HG02588 (cell line): Measurements from ENCODE around the gene TAF4.

Source experiments
- ATAC-seq: cut with Tn5 transposase; IDR thresholded peaks from one replicate; pipeline ENCODE4 v1.9.1; 2021; ENCODE audit warnings: mild to moderate bottlenecking, moderate library complexity; ENCODE audit not compliant: unreplicated experiment

Gene TAF4

DNA sequence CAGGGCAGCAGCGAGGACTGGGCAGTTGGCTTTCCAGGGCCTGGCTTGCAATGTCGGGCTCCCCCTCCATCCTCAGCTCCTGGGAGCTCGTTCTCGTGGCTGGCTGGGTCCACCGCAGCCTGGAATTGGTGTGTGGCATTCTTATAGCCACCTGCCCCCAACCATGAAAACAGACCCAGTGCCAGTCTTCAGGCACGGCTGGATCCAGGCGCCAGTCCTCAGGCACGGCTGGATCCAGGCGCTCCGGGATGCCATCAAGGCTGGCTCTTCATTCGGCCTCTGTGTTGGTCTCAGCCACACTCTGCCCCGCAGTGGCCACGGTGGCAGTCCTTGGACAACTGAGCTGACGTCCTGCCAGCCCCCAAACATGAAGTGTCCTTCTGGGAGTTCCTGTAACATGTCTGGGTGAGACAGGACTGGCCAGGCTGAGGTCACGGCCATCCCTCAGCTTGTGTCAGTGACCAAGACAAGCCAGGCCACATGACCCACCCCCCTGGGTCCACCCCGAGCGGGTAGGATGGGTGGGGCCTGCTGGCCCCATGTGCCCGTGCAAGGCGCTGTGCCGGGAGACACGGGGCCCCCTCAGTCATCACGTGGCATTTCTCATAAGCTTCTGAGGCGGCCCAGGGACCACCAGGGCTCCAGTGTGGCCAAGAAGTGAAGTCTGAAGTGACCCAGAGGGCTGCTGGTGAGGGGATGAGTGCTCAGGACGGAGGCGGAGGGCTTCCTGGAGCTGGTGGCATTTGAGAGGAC, 99.0 kb downstream of the TAF4 start:
- no peak for ATAC-seq

DNA sequence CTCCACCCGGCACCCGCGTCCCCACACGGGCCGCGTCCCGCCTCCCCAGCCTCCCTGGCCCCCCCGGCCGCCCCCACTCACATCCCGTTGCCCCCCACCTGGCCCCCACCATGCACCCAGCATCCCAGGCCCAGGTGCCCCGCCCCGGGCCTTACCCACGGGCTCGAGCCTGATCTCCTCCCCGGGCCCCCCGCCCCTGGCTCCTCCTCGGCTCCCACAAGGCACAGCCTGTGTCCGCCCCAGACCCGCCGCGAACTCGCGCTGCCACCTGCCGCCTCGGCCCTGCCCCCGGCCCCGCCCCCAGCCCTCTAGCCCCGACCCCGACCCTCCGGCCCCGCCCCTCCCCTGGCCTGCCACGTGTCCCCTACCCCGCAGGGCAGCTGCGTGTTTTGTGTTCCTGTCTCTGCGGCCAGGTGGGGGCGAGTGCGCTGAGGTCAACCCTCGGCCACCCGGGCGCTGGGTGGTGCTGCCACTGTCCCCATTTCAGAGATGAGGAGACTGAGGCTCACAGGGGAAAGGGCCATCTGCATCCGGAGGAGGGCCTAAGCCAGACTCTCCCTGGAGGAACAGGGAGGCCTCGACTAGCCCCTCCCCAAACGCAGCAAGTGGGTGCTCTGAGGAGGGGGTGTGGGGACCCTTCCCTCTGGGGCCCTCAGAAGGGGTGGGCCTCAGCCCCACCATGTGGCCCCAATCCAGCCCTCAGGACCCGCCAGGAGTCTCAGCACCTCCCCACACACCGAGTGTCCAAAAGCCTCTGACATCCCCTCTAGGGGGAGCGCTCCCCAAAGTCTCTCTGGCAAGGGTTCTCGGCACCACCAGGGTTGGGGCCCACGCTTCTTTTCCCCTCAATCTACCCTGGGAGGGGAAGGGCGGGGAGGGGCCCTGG, 99.8 kb downstream of the TAF4 start:
- ATAC-seq: no peak

DNA sequence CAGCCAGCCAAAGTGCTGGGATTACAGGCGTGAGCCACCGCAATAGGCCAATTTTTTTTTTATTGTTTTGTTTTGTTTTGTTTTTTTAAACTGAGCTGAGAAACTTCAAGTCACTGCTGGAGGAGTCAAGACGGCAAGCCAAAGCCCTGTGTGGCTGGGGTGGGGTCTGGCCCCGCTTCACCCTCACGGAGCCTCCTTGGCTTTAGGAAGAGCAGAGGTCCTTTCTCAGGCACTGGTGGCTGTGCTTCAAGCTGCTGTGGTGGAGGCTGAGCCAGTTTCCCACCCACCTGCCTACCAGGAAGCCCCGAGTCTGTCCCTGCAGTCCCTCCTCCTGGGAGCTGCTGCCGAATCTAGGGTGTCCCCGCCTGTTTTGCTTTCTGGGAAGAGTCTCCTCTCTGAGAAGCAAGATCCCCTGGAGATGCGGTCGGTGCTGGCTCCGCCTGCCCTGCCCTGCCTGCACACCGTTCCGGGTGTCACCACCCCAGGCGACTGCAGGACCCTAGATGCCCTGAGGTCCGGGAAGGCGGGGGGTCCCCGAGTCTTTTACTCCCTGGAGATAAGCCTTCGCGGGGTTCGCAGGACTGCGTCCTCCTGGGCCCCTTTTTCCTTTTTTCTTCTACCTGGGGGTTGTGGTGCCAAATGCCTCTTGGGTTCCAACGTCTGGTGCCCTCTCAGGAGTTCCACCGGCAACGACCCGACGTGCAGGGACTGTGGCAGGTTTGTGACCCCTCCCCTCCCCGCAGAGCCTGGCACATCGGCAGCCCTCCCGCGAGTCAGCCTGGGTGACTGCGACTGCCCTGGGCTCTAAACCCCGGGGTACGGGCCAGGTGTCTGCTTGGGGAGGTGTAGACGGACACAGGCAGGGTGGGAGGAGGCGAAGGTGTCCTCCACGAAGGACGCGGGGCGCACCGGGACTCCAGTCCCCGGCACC, 100.7 kb downstream of the TAF4 start:
- ATAC-seq: no peak

GRCh38 chr20:61963885-61964674, 101.6 kb downstream of the TAF4 start:
- no peak for ATAC-seq

DNA sequence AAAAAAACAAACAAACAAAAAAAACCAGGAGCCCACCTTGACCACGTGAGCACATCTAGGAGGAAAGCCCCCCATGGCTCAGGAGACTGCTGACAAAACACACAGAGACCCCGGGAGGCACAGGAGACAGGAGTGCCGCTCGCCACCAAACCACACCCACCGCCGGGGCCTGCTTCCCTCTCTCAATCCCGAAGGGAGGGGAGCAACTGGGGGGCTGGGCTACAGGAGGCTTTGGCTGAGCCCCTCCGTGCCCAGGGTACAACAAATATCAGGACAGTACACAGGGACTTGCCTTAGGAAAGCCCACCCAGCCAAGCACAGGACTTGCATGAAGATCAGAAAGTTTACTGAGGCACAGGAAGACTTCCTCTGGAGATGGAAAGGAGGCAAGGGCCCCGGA, 102.5 kb downstream of the TAF4 start:
- no peak for ATAC-seq

DNA sequence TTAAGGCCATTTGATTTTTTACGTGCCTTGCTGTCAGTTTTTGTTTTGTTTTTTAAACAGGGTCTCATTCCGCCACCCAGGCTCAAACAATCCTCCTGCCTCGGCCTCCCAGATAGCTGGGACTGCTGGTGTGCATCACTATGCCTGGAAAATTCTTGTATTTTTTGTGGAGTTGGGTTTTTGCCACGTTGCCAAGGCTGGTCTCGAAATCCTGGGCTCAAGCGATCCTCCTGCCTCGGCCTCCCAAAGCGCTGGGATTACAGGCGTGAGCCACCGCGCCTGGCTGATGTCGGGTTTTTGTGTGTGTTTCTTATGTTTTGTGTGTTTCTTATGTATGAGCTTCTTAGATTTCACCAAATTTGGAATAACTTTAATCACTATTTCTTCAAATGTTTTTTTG, 104.8 kb downstream of the TAF4 start:
- ATAC-seq: no peak

DNA sequence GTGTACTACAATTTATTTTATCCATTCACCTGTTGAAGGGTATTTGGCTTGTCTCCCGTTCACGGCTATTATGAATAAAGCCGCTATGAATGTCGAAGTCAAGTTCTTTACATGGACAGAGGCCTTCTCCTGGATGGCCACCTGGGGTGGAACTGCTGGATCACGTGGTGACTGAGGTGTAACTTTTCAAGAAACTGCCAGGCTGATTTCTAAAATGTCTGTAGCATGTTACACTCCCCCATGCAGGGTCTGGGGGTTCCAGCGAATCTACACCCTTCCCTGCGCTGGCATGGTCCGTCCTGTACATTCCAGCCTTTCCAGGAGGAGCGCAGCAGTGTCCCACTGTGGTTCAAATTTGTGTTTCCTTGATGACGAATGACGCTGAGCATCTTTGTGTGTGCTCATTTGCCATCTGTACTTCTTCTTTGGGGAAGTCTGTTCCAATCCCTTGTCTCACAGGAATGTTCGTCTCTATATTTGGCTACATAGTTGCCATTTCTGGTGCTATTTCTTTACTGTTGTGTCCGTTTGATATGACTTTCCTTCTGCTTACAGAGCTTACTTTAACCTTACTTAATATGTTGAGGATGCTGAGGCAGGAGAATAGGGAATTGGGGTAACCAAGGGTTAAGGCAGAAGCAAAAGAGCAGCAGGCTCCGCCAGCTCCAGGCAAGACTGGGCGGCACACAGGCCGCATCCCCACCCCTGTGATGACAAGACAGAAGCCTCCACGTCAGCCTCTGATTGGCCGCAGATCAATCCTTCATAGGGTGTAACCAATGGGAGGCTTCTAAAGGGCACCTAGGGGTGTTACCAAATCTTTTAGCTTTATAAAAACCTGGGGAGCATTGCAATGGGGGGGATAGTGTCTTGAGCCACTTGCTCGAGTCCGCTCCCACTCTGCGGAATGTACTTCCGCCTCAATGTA, 106.6 kb downstream of the TAF4 start:
- ATAC-seq: no peak

DNA sequence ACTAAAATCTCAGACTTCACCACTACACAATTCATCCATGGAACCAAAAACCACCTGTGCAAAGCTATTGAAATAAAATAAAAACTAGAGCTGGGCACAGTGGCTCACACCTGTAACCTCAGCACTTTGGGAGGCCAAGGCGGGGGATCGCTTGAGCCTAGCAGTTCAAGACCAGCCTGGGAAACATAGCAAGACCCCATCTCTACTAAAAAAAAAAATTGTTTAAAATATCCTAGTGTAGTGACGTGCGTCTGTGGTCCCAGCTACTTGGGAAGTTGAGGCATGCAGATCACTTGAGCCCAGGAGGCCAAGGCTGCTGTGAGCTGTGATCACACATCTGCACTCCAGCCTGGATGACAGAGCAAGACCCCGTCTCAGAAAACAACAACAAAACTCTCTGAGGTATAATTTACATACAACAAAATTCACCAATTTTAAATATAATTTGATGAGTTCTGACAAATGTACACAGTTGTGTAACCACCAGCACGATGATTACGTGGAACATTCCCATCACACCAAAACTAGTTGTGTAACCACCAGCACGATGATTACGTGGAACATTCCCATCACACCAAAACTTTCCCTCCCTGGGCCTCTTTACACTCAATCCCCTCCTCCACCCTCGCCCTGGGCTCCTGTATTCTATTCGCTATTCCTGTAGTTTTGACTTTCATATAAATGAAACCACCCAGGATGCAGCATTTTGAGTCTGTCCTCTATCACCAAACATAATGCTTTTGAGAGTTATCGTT, 107.5 kb downstream of the TAF4 start:
- ATAC-seq: no peak

GRCh38 chr20:61956396-61957342, 109.0 kb downstream of the TAF4 start:
- ATAC-seq: no peak

DNA sequence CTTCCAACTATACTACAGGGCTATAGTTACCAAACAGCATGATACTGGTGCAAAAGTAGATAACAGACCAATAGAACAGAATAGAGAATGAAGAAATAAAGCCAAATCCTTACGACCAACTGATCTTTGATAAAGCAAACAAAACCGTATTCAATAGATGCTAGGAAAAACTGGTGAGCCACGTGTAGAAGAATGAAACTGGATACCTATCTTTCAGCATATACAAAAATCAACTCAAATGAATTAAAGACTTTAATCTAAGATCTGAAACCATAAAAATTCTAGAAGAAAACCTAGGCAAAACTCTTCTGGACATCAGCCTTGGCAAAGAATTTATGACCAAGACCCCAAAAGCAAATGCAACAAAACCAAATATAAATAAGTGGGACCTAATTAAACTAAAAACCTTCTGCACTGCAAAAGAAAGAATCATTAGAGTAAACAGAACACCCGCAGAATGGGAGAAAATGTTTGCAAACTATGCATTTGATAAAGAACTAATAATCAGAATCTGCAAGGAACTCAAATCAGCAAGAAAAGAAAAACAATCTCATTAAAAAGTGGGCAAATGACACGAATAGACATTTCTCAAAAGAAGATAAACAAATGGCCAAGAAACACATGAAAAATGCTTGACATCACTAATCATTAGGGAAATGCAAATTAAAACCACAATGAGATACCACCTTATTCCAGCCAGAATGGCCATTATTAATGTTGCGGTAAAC, 109.8 kb downstream of the TAF4 start:
- no peak for ATAC-seq

- no peak for ATAC-seq
These were observed 111.2 kb downstream of the TAF4 start for GRCh38 chr20:61954276-61955021.

DNA sequence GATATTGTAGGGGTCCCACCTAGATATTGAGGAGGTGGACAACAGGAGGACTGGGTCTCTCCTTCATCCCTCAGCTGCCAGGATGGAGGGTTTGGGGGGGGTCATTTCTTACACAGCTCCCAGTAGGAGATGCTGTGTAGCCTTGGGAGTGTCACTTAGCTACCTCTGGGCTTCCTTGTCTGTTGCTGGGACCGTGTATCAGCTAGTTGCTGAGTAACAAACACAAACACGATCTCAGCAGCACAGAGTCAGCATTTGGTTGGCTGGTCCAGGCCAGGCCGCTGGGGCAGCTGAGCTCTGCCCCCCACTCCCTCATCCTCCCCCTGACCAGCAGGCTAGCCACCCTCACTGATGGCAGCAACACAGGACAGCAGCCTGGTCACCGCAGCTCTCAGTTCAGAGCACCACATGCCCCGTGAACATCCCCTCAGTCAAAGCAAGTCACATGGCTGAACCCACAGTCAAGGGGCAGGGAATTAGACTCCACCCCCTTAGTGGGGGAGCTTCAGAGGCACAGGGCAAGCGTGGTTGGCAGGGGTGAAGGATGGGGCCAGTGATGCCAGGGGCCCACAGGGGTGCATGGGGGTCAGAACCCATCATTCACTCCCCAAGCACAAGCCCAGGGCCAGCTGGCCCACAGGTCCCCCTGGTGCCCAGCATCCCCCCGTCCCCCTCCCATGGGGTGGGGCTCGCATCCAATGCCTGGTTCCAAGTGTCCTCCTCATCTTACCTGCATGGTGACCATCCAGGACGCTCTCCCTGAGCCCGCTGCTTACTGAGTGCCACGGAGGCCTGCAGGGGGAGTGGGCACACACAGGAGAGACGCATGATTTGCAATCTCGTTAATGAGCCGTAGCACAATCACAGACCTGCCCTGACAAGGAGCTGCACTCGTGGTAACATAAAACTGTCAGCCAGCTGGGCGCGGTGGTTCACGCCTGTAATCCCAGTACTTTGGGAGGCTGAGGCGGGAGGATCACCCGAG, 112.4 kb downstream of the TAF4 start:
- no peak for ATAC-seq

DNA sequence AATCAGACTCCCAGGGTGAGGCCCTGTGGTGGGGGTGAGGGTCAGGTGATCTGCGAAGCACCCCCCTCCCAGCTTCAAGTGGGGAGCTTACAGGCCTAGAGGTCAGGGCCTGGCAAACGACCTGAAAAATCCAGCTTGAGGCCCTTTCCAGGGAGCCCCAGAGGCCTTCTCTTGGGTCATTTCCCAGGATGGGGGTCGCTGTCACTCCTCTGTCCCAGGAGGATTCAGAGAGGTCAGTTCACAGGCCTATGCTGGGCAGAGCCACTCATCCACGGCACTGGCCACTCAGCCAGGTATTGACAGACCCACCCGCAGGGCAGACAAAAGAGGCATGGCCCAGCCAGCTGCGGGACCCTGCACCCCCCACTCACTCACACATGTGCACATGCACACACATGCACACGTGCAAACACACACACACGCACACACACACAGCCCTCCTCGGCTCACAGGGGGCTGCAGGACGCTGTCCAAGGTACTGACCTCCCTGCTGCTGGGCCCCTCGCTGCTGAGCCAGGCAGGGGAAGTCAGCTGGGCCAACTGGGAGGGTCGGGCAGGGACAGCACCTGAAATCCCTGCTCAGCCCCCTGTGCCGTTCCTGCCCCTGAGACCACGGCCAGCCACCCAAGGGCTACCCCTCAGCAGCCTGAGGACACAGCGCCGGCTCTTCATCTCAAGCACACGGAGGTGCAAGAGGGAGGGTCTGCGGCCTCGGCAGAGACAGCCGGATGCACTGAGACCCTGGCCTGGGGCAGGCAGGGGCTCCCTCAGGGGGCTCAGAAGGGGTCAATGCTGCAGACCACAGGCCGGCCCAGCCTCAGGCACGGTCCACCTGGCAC, 113.8 kb downstream of the TAF4 start:
- no peak for ATAC-seq

- ATAC-seq: no peak
These were observed 115.0 kb downstream of the TAF4 start for GRCh38 chr20:61950641-61951071.
